Trophoblast cell (in vitro differentiated cells and primary cell): ENCODE results near the gene RALA.

Experiments
- DNase-seq, 2 donors: peaks; one replicate each; pipeline ENCODE4 v3.0.0-alpha.2; 2016
- H2AFZ ChIP-seq: 2 replicates; pipeline ENCODE4 v1.6.1; 2013; ENCODE audit warnings: low read length, moderate library complexity, mild to moderate bottlenecking; ENCODE audit not compliant: insufficient read depth, poor library complexity
- H2AK5ac ChIP-seq: 2 replicates; pipeline ENCODE4 v1.6.1; 2013; ENCODE audit warnings: mild to moderate bottlenecking, low read length
- H2BK120ac ChIP-seq: 2 replicates; pipeline ENCODE4 v1.6.1; 2013; ENCODE audit warnings: low read length, mild to moderate bottlenecking, moderate library complexity; ENCODE audit not compliant: insufficient read depth, poor library complexity
- H2BK12ac ChIP-seq: 2 replicates; pipeline ENCODE4 v1.6.1; 2013; ENCODE audit warnings: mild to moderate bottlenecking, low read length, moderate library complexity
- H2BK5ac ChIP-seq: 2 replicates; pipeline ENCODE4 v1.6.1; 2013; ENCODE audit warnings: low read length, low read depth, moderate library complexity, mild to moderate bottlenecking; ENCODE audit not compliant: poor library complexity
- H3K14ac ChIP-seq: 2 replicates; pipeline ENCODE4 v1.6.1; 2013; ENCODE audit warnings: mild to moderate bottlenecking, low read length
- H3K18ac ChIP-seq: 2 replicates; pipeline ENCODE4 v1.6.1; 2013; ENCODE audit warnings: mild to moderate bottlenecking, low read length
- H3K23ac ChIP-seq: 2 replicates; pipeline ENCODE4 v1.6.1; 2013; ENCODE audit warnings: low read length
- H3K27ac ChIP-seq: 2 replicates; pipeline ENCODE4 v1.5.1; 2013; ENCODE audit warnings: low read depth, mild to moderate bottlenecking, inconsistent platforms, low read length, moderate library complexity
- H3K27me3 ChIP-seq: 2 replicates; pipeline ENCODE4 v1.6.1; 2013; ENCODE audit warnings: inconsistent platforms, mild to moderate bottlenecking, low read length, moderate library complexity; ENCODE audit not compliant: insufficient read depth
- H3K36me3 ChIP-seq, 2 experiments: 1 replicate in 1 of 2; 2 replicates in 1 of 2; pipeline ENCODE4 v1.6.1; 2013; ENCODE audit warnings: low read length in 2 of 2, mild to moderate bottlenecking in 2 of 2, moderate library complexity in 1 of 2; ENCODE audit not compliant: insufficient read depth in 2 of 2, control insufficient read depth in 1 of 2
- H3K4ac ChIP-seq: 2 replicates; pipeline ENCODE4 v1.6.1; 2013; ENCODE audit warnings: low read depth, mild to moderate bottlenecking, low read length, moderate library complexity
- H3K4me1 ChIP-seq, 2 experiments: 1 replicate in 1 of 2; 2 replicates in 1 of 2; pipeline ENCODE4 v1.6.1; 2013; ENCODE audit warnings: low read length in 2 of 2, mild to moderate bottlenecking in 2 of 2, moderate library complexity in 1 of 2; ENCODE audit not compliant: insufficient read depth in 2 of 2, control insufficient read depth in 1 of 2
- H3K4me2 ChIP-seq: 2 replicates; pipeline ENCODE4 v1.6.1; 2013; ENCODE audit warnings: inconsistent platforms, mild to moderate bottlenecking, low read length, moderate library complexity
- H3K4me3 ChIP-seq: 2 replicates; pipeline ENCODE4 v1.5.1; 2013; ENCODE audit warnings: mild to moderate bottlenecking, low read depth, low read length, inconsistent platforms
- H3K79me1 ChIP-seq: one replicate; pipeline ENCODE4 v1.6.1; 2013; ENCODE audit warnings: low read length
- H3K79me2 ChIP-seq: 2 replicates; pipeline ENCODE4 v1.6.1; 2013; ENCODE audit warnings: low read length, mild to moderate bottlenecking; ENCODE audit not compliant: control insufficient read depth, insufficient read depth, poor library complexity
- H3K9ac ChIP-seq: 2 replicates; pipeline ENCODE4 v1.6.1; 2013; ENCODE audit warnings: mild to moderate bottlenecking, low read length
- H3K9me3 ChIP-seq: 2 replicates; pipeline ENCODE4 v1.6.1; 2013; ENCODE audit warnings: low read depth, mild to moderate bottlenecking, control low read depth, inconsistent platforms, low read length; ENCODE audit not compliant: insufficient read depth
- H4K12ac ChIP-seq: 2 replicates; pipeline ENCODE4 v1.6.1; 2013; ENCODE audit warnings: low read depth, mild to moderate bottlenecking, low read length, moderate library complexity
- H4K8ac ChIP-seq: 2 replicates; pipeline ENCODE4 v1.6.1; 2013; ENCODE audit warnings: low read depth, mild to moderate bottlenecking, low read length, moderate library complexity
- H4K91ac ChIP-seq: one replicate; pipeline ENCODE4 v1.6.1; 2013; ENCODE audit warnings: low read depth, mild to moderate bottlenecking, low read length, moderate library complexity
- WGBS: extraction: QIAGEN DNeasy Blood & Tissue Kit; methylation state at CpG from one replicate; pipeline ENCODE4 v1.1.7; 2013; ENCODE audit warnings: missing lambda C conversion rate; ENCODE audit not compliant: insufficient read length, insufficient coverage; ENCODE audit errors: extremely low coverage; 5-methylcytosine and 5-hydroxymethylcytosine counted together

RALA gene

DNA sequence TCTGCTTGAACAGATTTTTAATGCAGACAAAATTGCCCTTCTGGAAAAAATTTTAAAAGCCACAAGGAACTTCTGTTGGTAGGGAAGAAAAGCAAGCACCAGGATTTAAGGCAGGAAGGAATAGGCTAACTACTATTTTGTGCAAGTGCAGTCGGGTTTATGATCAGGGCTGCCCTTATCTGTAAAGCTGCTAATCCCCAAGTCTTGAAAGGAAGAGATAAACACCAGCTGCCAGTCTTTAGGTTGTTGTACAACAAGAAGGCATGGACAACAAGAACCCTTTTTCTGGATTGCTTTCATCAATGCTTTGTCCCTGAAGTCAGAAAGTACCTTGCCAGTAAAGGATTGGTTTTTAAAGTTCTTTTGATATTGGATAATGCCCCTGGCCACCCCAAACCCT lies 40.7 kb downstream of the RALA start:
- WGBS: no CpG with 5 or more reads among the region's 1 CpG

DNA sequence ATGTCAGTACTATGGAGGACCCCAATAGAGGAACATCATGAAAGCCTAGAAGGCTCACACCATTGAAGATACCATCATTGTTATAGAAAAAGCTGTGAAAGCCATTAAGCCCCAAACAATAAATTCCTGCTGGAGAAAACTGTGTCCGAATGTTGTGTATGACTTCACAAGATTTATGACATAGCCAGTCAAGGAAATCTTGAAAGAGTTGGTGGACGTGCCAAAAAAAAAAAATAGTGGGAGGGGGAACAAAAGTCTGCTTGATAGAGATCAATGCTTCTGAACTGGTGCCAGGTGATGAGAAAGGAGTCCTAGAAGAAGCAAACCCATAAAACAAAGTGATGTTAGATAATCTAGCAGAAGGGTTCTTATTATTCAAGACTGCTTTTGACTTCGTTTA lies 41.2 kb downstream of the RALA start:
- Histone ChIP-seq H3K4me1 (peaks cover 0 to 2% of the 10 kb centered on the region in 2 experiments), H3K4ac (no peak overlapping the region), H4K12ac (no peak overlapping the region), H3K79me2 (no peaks in the 10 kb centered on the region), H3K18ac (no peak overlapping the region), H3K9ac (no peak overlapping the region), H3K9me3 (peaks cover 5% of the 10 kb centered on the region), H3K36me3 (peaks cover 3% of the 10 kb centered on the region in 2 experiments), H2BK12ac (no peak overlapping the region), H3K79me1 (no peaks in the 10 kb centered on the region), H2AFZ (no peak overlapping the region), H3K4me3 (no peak overlapping the region), H2AK5ac (no peak overlapping the region), H3K14ac (no peak overlapping the region), H4K91ac (no peak overlapping the region), H2BK5ac (no peak overlapping the region), H2BK120ac (no peak overlapping the region), H3K23ac (no peak overlapping the region), H3K27me3 (no peaks in the 10 kb centered on the region), H3K4me2 (no peak overlapping the region), H3K27ac (no peak overlapping the region), H4K8ac (no peak overlapping the region)
- no peak for DNase-seq
- WGBS: no CpG with 5 or more reads among the region's 3 CpGs

More for the DNA sequence above, 40.7 kb downstream of the RALA start:
- Histone ChIP-seq H2AFZ (no peak overlapping the region), H3K14ac (no peak overlapping the region), H2BK5ac (no peak overlapping the region), H3K23ac (no peak overlapping the region), H3K9ac (no peak overlapping the region), H4K8ac (no peak overlapping the region), H3K4me3 (no peak overlapping the region), H3K27ac (no peak overlapping the region), H2BK120ac (no peak overlapping the region), H3K4me2 (no peak overlapping the region), H4K91ac (no peak overlapping the region), H3K27me3 (no peaks in the 10 kb centered on the region), H3K4ac (no peak overlapping the region), H3K36me3 (peaks cover 3% of the 10 kb centered on the region in 2 experiments), H3K79me1 (no peaks in the 10 kb centered on the region), H2BK12ac (no peak overlapping the region), H2AK5ac (no peak overlapping the region), H3K9me3 (peaks cover 5% of the 10 kb centered on the region), H3K4me1 (peaks cover 0 to 2% of the 10 kb centered on the region in 2 experiments), H3K18ac (no peak overlapping the region), H3K79me2 (no peaks in the 10 kb centered on the region), H4K12ac (no peak overlapping the region)
- no peak for DNase-seq

DNA sequence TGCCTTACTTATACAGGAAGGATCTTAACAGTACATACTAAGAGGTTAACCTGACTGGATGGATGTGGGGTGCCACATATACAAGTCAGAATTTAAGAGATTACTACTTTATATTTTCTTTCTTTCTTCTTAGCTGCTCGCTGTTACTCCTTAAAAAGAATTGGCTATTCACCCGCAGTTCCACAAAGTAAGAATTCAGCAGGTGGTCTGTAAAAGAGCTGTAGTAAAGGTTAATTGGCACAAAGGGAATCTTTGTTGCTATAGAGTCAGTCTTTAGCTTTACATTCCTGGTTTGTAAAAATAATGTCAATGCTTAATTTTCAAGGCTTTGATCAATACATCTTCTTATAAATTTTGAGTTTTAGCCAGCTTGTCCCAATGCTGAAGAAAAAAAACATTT lies 43.2 kb downstream of the RALA start:
- Histone ChIP-seq H3K18ac (no peak overlapping the region), H3K14ac (no peak overlapping the region), H3K4me3 (no peak overlapping the region), H3K9me3 (peaks cover 4% of the 10 kb centered on the region), H3K36me3 (peaks cover 3% of the 10 kb centered on the region in 2 experiments), H3K9ac (no peak overlapping the region), H2BK5ac (no peak overlapping the region), H2BK12ac (no peak overlapping the region), H3K27ac (no peak overlapping the region), H3K4ac (no peak overlapping the region), H4K8ac (no peak overlapping the region), H2BK120ac (no peak overlapping the region), H2AK5ac (no peak overlapping the region), H3K79me2 (no peaks in the 10 kb centered on the region), H3K79me1 (no peaks in the 10 kb centered on the region), H4K91ac (no peak overlapping the region), H3K23ac (no peak overlapping the region), H3K27me3 (no peaks in the 10 kb centered on the region), H3K4me1 (peaks cover 0 to 2% of the 10 kb centered on the region in 2 experiments), H2AFZ (no peak overlapping the region), H3K4me2 (no peak overlapping the region), H4K12ac (no peak overlapping the region)
- WGBS: no CpG with 5 or more reads among the region's 2 CpGs
- no peak for DNase-seq

GRCh38 chr7:39667341-39667923 lies 44.1 kb downstream of the RALA start:
- Histone ChIP-seq H2AK5ac (no peak overlapping the region), H3K23ac (no peak overlapping the region), H4K91ac (no peak overlapping the region), H3K27me3 (no peaks in the 10 kb centered on the region), H2BK120ac (no peak overlapping the region), H2AFZ (no peak overlapping the region), H3K27ac (no peak overlapping the region), H3K18ac (no peak overlapping the region), H2BK12ac (no peak overlapping the region), H3K4me1 (peaks cover 0 to 2% of the 10 kb centered on the region in 2 experiments), H3K79me1 (no peaks in the 10 kb centered on the region), H2BK5ac (no peak overlapping the region), H3K4ac (no peak overlapping the region), H3K4me3 (no peak overlapping the region), H3K9me3 (no peaks in the 10 kb centered on the region), H4K8ac (no peak overlapping the region), H4K12ac (no peak overlapping the region), H3K79me2 (no peaks in the 10 kb centered on the region), H3K36me3 (no peaks in the 10 kb centered on the region), H3K14ac (no peak overlapping the region), H3K9ac (no peak overlapping the region), H3K4me2 (no peak overlapping the region)
- DNase-seq: no peak
- no CpG with 5 or more reads among the region's 3 CpGs for WGBS
